Upper lobe of left lung (tissue), 6 donors: Measurements from ENCODE around the gene CRISPLD2. TPM values are rescaled to one million over a fixed set of nuclear protein-coding genes. Genes with fewer than 3 reads are reported as not detected.
A peak's percentile ranks its signal among the peaks of the same experiment; 100 is the strongest.

Experiments used
- ATAC-seq, 2 donors: fragments of 200-7000 bp; cut with Tn5 transposase; one replicate each; pipeline ENCODE4 v1.9.1; 2022; ENCODE audit warnings: mild to moderate bottlenecking in 2 of 2, moderate library complexity in 2 of 2; ENCODE audit not compliant: low FRiP score in 2 of 2
- DNase-seq, 2 donors: peaks; one replicate each; pipeline ENCODE4 v3.0.0-alpha.2; 2019 to 2020
- H3K27ac ChIP-seq, 4 donors: fragments of 200-600 bp; sonication (generic); one replicate each; pipeline ENCODE4 v1.5.1; 2016 to 2019
- H3K27me3 ChIP-seq, 4 donors: fragments of 200-600 bp; sonication (generic); one replicate each; pipeline ENCODE4 v1.5.1; 2017 to 2019
- H3K36me3 ChIP-seq, 4 donors: fragments of 200-600 bp; sonication (generic); one replicate each; pipeline ENCODE4 v1.5.1; 2016 to 2019
- H3K4me1 ChIP-seq, 4 donors: fragments of 200-600 bp; sonication (generic); one replicate each; pipeline ENCODE4 v1.5.1; 2018 to 2019
- H3K4me3 ChIP-seq, 4 donors: fragments of 200-600 bp; sonication (generic); one replicate each; pipeline ENCODE4 v1.5.1; 2017 to 2019; ENCODE audit warnings: mild to moderate bottlenecking in 2 of 4, moderate library complexity in 1 of 4
- H3K9me3 ChIP-seq, 4 donors: fragments of 200-600 bp; sonication (generic); one replicate each; pipeline ENCODE4 v1.5.1; 2018 to 2019
- EP300 ChIP-seq, 4 donors: sonication (generic); formaldehyde crosslinking; IDR thresholded peaks; one replicate each; pipeline ENCODE4 v1.5.1; 2017; ENCODE audit warnings: antibody characterized with exemption in 4 of 4, control low read depth in 2 of 4
- POLR2A ChIP-seq, 4 donors: fragments of 450-650 bp; IDR thresholded peaks; one replicate each; pipeline ENCODE4 v1.5.1; 2016 to 2017; ENCODE audit warnings: antibody characterized with exemption in 4 of 4, mild to moderate bottlenecking in 2 of 4
- POLR2AphosphoS5 ChIP-seq, 2 donors: sonication (generic); formaldehyde crosslinking; IDR thresholded peaks; one replicate each; pipeline ENCODE4 v1.5.1; 2017; ENCODE audit warnings: antibody characterized with exemption in 2 of 2
- WGBS, 2 donors: methylation state at CpG; one replicate each; pipeline ENCODE4 v1.1.5; 2017 to 2018; 5-methylcytosine and 5-hydroxymethylcytosine counted together
- total RNA-seq, 6 donors: library from RNA; depleted of rRNA in 4 of 6; stranded (reverse); fragments of >200 nt in 4 of 6; gene quantifications; one replicate each; pipeline versions ENCODE4 v1.1.0 to v1.2.1, GENCODE V29; 2016 to 2021
- TF ChIP-seq, protein P1 (sequence below), 6 experiments: fragments of 450-650 bp in 4 of 6; fragments of 200-600 bp in 2 of 6; sonication (generic) in 2 of 6; IDR thresholded peaks; one replicate each; pipeline ENCODE4 v1.5.1; 2016 to 2019; ENCODE audit warnings: antibody characterized with exemption in 6 of 6
- donor health status: DM: no; HTN: no; CAD: no; lungs with moderate emphysema.
- donor health status: DM: no; HTN: yes; CAD: no; lungs with severe emphysema.

The CRISPLD2 gene
- total RNA-seq, 6 donors from 2014 or later = 30.2 to 109 (median 80.8) TPM

DNA sequence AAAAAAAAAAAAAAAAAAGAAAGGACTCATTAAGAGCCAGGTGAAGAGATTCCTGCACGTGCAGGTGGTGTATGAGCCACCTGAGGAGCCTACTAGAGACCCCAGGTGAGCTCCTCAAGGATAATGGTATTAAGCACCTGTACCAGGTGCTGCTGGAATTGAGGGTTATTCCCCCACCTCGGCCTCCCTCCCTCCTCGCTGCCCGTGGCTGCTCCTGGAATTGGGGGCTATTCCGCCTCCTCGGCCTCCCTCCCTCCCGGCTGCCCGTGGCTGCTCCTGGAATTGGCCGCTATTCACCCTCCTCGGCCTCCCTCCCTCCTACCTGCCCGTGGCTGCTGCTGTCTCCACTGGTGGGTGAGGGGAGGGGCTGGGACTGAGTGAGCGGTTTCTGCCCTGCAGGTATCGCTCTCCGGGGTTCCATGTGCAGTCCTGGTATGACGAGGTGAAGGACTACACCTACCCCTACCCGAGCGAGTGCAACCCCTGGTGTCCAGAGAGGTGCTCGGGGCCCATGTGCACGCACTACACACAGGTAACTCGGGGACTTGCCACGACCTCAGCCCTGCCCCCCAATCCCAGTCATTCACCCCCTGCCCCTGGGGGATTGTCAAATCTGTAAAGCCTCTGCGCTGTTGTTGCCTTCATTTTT is 29.3 kb downstream of the CRISPLD2 start:
- DNase-seq (peak in 1 of 2 donors; percentile 50), ATAC-seq (no peak)
- Histone ChIP-seq H3K27ac (no peak overlapping the region), H3K4me3 (no peak overlapping the region), H3K27me3 (no peaks in the 10 kb centered on the region), H3K9me3 (peaks cover 0 to 3% (median 0%) of the 10 kb centered on the region in 4 donors), H3K36me3 (peaks cover 0 to 57% (median 8%) of the 10 kb centered on the region in 4 donors), H3K4me1 (no peaks in the 10 kb centered on the region)
- 68 to 78% methylated on average over 4 to 22 of the region's 22 CpGs for WGBS, 2 donors
- no peak for TF ChIP-seq EP300 (IDR thresholded peaks at IDR 0.05)
- TF ChIP-seq POLR2AphosphoS5 (IDR thresholded peaks at IDR 0.05) = no peak
- TF ChIP-seq, protein P1, sequence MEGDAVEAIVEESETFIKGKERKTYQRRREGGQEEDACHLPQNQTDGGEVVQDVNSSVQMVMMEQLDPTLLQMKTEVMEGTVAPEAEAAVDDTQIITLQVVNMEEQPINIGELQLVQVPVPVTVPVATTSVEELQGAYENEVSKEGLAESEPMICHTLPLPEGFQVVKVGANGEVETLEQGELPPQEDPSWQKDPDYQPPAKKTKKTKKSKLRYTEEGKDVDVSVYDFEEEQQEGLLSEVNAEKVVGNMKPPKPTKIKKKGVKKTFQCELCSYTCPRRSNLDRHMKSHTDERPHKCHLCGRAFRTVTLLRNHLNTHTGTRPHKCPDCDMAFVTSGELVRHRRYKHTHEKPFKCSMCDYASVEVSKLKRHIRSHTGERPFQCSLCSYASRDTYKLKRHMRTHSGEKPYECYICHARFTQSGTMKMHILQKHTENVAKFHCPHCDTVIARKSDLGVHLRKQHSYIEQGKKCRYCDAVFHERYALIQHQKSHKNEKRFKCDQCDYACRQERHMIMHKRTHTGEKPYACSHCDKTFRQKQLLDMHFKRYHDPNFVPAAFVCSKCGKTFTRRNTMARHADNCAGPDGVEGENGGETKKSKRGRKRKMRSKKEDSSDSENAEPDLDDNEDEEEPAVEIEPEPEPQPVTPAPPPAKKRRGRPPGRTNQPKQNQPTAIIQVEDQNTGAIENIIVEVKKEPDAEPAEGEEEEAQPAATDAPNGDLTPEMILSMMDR (IDR thresholded peaks at IDR 0.05) = no peak
- no peak for TF ChIP-seq POLR2A (IDR thresholded peaks at IDR 0.05)

DNA sequence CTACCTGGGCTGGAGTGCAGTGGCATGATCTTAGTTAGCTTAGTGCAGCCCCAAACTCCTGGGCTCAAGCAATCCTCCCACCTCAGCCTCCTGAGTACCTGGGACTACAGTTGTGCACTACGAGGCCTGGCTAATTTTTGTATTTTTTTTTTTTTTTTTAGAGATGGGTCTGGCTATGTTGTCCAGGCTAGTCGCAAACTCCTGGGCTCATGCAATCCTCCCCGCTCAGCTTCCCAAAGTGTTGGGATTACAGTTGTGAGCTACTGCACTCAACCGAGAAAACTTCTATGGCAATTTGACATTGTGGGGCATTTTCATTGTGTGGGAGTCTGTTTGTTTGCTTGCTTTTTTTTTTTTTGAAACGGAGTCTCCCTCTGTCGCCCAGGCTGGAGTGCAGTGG is 30.0 kb downstream of the CRISPLD2 start:
- Histone ChIP-seq H3K27me3 (no peaks in the 10 kb centered on the region), H3K27ac (no peak overlapping the region), H3K36me3 (peaks cover 0 to 59% (median 10%) of the 10 kb centered on the region in 4 donors), H3K9me3 (peaks cover 0 to 3% (median 0%) of the 10 kb centered on the region in 4 donors), H3K4me3 (no peak overlapping the region), H3K4me1 (no peaks in the 10 kb centered on the region)
- WGBS, 2 donors = 87 to 89% methylated on average over 6 of the region's 6 CpGs
- TF ChIP-seq POLR2A (IDR thresholded peaks at IDR 0.05) = no peak
- TF ChIP-seq, protein P1 (IDR thresholded peaks at IDR 0.05) = no peak
- TF ChIP-seq EP300 (IDR thresholded peaks at IDR 0.05) = no peak
- no peak for TF ChIP-seq POLR2AphosphoS5 (IDR thresholded peaks at IDR 0.05)
- DNase-seq (no peak), ATAC-seq (no peak)

DNA sequence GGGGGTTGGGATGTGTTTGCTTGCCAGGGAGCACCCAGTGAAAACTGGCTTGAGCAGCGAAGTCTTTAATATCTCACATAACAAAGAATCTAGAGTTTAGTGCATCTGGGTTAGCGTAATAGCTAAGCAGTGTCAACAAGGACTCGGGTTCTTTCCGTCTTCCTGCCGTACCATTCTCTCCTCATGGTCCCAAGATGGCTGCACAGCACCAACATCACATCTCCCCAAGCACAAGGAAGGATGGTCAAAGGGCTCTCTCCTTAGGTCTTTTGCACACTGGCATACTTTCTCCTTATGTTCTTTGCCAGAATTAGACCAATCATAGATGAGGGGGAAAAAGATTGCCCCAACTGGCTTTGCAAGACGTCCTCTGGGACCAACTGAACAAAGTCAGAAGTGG is 30.9 kb downstream of the CRISPLD2 start:
- Histone ChIP-seq H3K4me3 (no peak overlapping the region), H3K4me1 (no peaks in the 10 kb centered on the region), H3K27me3 (no peaks in the 10 kb centered on the region), H3K36me3 (peaks cover 0 to 61% (median 11%) of the 10 kb centered on the region in 4 donors), H3K9me3 (peaks cover 0 to 3% (median 0%) of the 10 kb centered on the region in 4 donors), H3K27ac (no peak overlapping the region)
- no peak for TF ChIP-seq POLR2AphosphoS5 (IDR thresholded peaks at IDR 0.05)
- TF ChIP-seq, protein P1 (IDR thresholded peaks at IDR 0.05) = no peak
- no peak for TF ChIP-seq POLR2A (IDR thresholded peaks at IDR 0.05)
- no peak for TF ChIP-seq EP300 (IDR thresholded peaks at IDR 0.05)
- ATAC-seq = no peak
- WGBS, 2 donors = 94 to 97% methylated on average over 6 of the region's 6 CpGs
- no peak for DNase-seq

DNA sequence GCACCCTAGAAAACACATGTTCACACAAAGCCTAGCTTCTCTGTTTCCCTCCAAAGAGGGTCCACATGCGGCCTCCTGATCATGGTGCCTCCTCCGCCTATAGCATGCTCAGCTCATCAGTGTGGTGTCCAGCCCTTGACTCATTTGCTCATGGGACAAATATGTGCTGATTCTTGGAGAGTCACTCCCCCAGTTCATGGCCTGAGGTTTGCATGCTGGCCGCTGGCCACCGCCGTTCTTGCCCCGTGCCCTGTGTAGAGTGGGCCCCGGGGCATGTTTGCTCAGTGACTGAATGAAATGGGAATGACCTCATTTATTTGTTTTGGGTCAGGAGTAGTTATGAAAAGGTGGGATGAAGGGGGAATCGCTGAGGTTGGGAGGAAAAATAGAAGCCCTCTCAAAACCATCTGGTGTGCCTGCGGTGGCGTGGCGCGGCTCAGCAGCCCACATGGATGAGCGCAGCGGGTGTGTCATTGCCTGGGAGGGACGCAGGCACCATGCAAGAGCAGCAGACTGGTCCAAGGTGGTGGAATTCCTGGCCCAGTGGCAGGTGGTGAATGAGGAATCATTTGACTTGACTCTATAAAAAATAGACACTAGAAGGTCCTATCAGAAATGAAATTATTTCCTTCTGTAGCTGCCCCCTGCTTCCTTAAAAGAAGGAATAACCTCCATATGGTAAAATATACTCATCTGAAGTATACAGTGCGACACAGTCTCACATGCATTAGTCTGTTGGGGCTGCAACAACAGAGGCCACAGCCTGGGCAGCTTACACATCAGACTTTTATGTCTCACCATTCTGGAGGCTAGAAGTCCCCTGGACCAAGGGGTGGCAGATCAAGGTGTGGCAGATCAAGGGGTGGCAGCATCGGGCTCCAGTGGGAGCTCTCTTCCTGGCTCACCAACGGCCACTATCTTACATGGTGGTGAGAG is 31.7 kb downstream of the CRISPLD2 start:
- ATAC-seq (peak; percentile 65 to 71), DNase-seq (peak; percentile 50 to 85)
- H3K36me3 ChIP-seq = peaks cover 0 to 60% (median 11%) of the 10 kb centered on the region in 4 donors
- no peak overlapping the region for H3K4me3 ChIP-seq
- 66 to 75% methylated on average over 16 to 18 of the region's 18 CpGs for WGBS, 2 donors
- H3K27ac ChIP-seq = no peak overlapping the region
- H3K9me3 ChIP-seq = peaks cover 0 to 3% (median 0%) of the 10 kb centered on the region in 4 donors
- no peaks in the 10 kb centered on the region for H3K27me3 ChIP-seq
- H3K4me1 ChIP-seq = no peaks in the 10 kb centered on the region
- TF ChIP-seq EP300 (IDR thresholded peaks at IDR 0.05) (no peak), POLR2AphosphoS5 (IDR thresholded peaks at IDR 0.05) (no peak), POLR2A (IDR thresholded peaks at IDR 0.05) (no peak)
- TF ChIP-seq, protein P1 (IDR thresholded peaks at IDR 0.05) = no peak
